NT2/D1 (cell line): ENCODE measurements around the gene HSCB.

Experiments
- SUZ12 ChIP-seq: IDR thresholded peaks from 2 replicates; pipeline ENCODE4 v1.6.1; 2011; ENCODE audit not compliant: insufficient read length, insufficient read depth; ENCODE audit errors: extremely low read depth
- YY1 ChIP-seq: IDR thresholded peaks from 2 replicates; pipeline ENCODE4 v1.6.1; 2011; ENCODE audit not compliant: insufficient read length, insufficient read depth
- ZNF274 ChIP-seq: IDR thresholded peaks from 2 replicates; pipeline ENCODE4 v1.6.1; 2011; ENCODE audit warnings: mild to moderate bottlenecking, low read depth, low read length

DNA sequence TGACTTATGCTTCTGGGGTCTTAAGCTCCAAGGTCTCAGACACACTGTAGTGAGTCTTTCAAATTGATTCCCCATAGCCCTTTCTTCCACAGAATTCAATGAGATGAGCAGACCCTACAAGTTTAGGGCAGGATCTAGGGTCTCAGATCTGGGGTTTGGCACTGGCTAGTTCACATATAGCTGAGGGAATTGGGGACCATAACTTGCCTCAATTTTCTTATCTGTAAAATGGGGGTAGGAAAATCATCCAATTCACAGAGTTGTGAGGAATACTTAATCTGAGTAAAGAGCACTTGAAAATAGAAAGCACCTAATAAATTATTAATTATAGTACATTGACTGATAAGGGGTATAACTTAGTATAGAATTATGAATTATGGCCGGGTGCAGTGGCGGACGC, 24.8 kb downstream of the HSCB start:
- TF ChIP-seq YY1 (no peak), ZNF274 (no peak), SUZ12 (no peak)
